ENCODE measurements around the gene BICRA.

DNA sequence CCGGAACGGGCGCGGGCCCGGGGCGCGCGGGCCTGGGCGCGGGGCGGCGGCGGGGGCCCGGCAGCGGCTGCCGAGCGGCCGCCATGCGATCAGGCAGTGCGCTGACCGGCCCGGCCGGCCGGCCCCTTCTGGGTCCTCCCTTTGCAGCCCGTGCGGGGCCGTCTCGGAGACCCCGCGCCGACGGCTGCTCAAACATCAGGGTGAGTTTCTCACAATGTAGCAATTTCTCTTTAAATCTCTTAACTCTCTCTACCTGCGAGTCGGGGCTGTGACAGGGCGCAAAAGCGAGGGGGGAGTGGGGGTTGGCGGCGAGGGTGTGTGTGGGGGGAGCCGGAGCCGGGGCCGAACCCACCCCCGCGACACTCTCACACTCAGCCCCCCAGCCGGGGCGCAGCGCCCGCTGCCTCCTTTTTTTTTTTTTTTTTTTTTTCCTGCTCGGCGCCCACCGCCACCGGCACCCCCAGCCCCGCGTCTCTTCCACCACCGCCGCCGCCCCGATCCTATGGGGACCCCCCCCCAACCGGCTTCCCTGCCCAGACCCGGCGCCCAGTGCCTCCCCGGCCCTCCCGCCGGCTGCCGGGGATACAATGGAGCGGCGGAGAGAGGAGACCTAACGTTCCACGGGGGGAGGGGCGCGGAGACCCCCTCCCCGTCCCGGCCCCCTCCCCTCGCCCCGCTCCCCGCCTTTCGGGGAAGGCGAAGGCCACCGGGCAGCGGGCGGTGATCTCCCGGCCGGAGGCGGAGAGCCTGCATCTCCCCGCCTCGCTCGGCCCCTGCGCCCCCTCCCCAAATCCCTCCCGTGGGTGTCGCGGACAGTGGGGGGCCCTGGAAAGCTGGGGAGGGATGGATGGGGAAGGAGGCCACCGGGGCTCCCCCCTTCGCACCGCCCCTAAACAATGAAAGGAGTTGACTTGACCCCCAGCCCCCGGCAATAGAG, at the start of gene BICRA:
- TF ChIP-seq, protein P1, sequence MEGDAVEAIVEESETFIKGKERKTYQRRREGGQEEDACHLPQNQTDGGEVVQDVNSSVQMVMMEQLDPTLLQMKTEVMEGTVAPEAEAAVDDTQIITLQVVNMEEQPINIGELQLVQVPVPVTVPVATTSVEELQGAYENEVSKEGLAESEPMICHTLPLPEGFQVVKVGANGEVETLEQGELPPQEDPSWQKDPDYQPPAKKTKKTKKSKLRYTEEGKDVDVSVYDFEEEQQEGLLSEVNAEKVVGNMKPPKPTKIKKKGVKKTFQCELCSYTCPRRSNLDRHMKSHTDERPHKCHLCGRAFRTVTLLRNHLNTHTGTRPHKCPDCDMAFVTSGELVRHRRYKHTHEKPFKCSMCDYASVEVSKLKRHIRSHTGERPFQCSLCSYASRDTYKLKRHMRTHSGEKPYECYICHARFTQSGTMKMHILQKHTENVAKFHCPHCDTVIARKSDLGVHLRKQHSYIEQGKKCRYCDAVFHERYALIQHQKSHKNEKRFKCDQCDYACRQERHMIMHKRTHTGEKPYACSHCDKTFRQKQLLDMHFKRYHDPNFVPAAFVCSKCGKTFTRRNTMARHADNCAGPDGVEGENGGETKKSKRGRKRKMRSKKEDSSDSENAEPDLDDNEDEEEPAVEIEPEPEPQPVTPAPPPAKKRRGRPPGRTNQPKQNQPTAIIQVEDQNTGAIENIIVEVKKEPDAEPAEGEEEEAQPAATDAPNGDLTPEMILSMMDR (conservative IDR thresholded peaks at IDR 0.05; ENCODE audit: low read depth, low read length) = no peak
- no peak for TF ChIP-seq EZH2 (IDR thresholded peaks at IDR 0.05; ENCODE audit: borderline replicate concordance, low read depth, low read length, poor library complexity, severe bottlenecking)
